Keratinocyte (primary cell): ENCODE data around the gene CBX8. TPM values are rescaled to one million over a fixed set of nuclear protein-coding genes. Genes with fewer than 3 reads are reported as not detected.

Experiments
- DNase-seq: peaks from one replicate; pipeline ENCODE4 v3.0.0-alpha.2; 2011; ENCODE audit warnings: low read depth, missing footprints, low spot score
- FAIRE-seq: peaks from 2 replicates; lab custom pipeline; 2011; peaks lifted over from hg19 to GRCh38; lab: Jason Lieb, UNC
- H2AFZ ChIP-seq: 2 replicates; pipeline ENCODE4 v1.6.0; 2012; ENCODE audit warnings: low read length, control low read depth, inconsistent platforms; ENCODE audit not compliant: control insufficient read depth
- H3K27ac ChIP-seq: 2 replicates; pipeline ENCODE4 v1.5.1; 2011; ENCODE audit warnings: low read length; ENCODE audit not compliant: control insufficient read depth, insufficient read depth
- H3K27me3 ChIP-seq: 3 replicates; pipeline ENCODE4 v1.6.0; 2011; ENCODE audit warnings: low read length; ENCODE audit not compliant: control insufficient read depth, insufficient read depth; ENCODE audit errors: extremely low read depth
- H3K36me3 ChIP-seq, 2 experiments: 2 replicates in 1 of 2; 3 replicates in 1 of 2; pipeline ENCODE4 v1.5.1; 2011; ENCODE audit warnings: low read length in 2 of 2, mild to moderate bottlenecking in 1 of 2; ENCODE audit not compliant: control insufficient read depth in 2 of 2, insufficient read depth in 2 of 2; ENCODE audit errors: extremely low read depth in 1 of 2
- H3K4me1 ChIP-seq: 3 replicates; pipeline ENCODE4 v1.5.1; 2011; ENCODE audit warnings: low read length; ENCODE audit not compliant: control insufficient read depth, insufficient read depth; ENCODE audit errors: extremely low read depth
- H3K4me2 ChIP-seq: 3 replicates; pipeline ENCODE4 v1.6.0; 2011; ENCODE audit warnings: low read depth, low read length; ENCODE audit not compliant: control insufficient read depth, insufficient read depth; ENCODE audit errors: extremely low read depth
- H3K4me3 ChIP-seq, 3 experiments: fragments of 200-600 bp in 1 of 3; sonication (generic) in 1 of 3; 2 replicates in 2 of 3; 3 replicates in 1 of 3; pipeline ENCODE4 v1.5.1; 2011 to 2016; ENCODE audit warnings: low read length in 3 of 3, mild to moderate bottlenecking in 3 of 3, control low read depth in 2 of 3, inconsistent platforms in 1 of 3, low read depth in 1 of 3, mixed read lengths in 1 of 3, mixed run types in 1 of 3, moderate library complexity in 1 of 3; ENCODE audit not compliant: control insufficient read depth in 2 of 3, insufficient read depth in 2 of 3; ENCODE audit errors: extremely low read depth in 1 of 3
- H3K79me2 ChIP-seq: 2 replicates; pipeline ENCODE4 v1.6.0; 2012; ENCODE audit warnings: low read length; ENCODE audit not compliant: control insufficient read depth, insufficient read depth
- H3K9ac ChIP-seq: 3 replicates; pipeline ENCODE4 v1.6.0; 2011; ENCODE audit warnings: low read length; ENCODE audit not compliant: control insufficient read depth, insufficient read depth; ENCODE audit errors: extremely low read depth
- H3K9me1 ChIP-seq: 3 replicates; pipeline ENCODE4 v1.6.0; 2011; ENCODE audit warnings: low read length; ENCODE audit not compliant: control insufficient read depth, insufficient read depth; ENCODE audit errors: extremely low read depth
- H3K9me3 ChIP-seq: 2 replicates; pipeline ENCODE4 v1.5.1; 2012; ENCODE audit warnings: low read depth, low read length; ENCODE audit not compliant: control insufficient read depth
- H4K20me1 ChIP-seq: 3 replicates; pipeline ENCODE4 v1.6.0; 2011; ENCODE audit warnings: low read length; ENCODE audit not compliant: control insufficient read depth, insufficient read depth; ENCODE audit errors: extremely low read depth
- EZH2 ChIP-seq: IDR thresholded peaks from one replicate; pipeline ENCODE4 v1.6.1; 2012; ENCODE audit warnings: inconsistent platforms, mild to moderate bottlenecking, low read length, moderate library complexity
- dilution Hi-C: fragments of 300-500 bp; cut with MboI; formaldehyde crosslinking; loops from one replicate; pipeline ENCODE4 v1.7.0; 2020; ENCODE audit warnings: low sequenced_read_pairs; ENCODE audit not compliant: extremely low pct_ligation_motif_present
- polyA plus RNA-seq, 5 experiments: library from polyadenylated mRNA; depleted of rRNA in 3 of 5; stranded (reverse) in 3 of 5; stranded (forward) in 1 of 5; unstranded in 1 of 5; fragments of >200 nt; gene quantifications; 1 replicate in 1 of 5; 2 replicates in 3 of 5; 3 replicates in 1 of 5; pipeline versions ENCODE4 v1.2.1 to v1.2.3, GENCODE V29; 2011 to 2012; ENCODE audit warnings: missing spikeins in 2 of 5, low read depth in 1 of 5, low replicate concordance in 1 of 5
- TF ChIP-seq, protein P1 (sequence below), 3 experiments: IDR thresholded peaks in 1 of 3; conservative IDR thresholded peaks in 1 of 3; optimal IDR thresholded peaks in 1 of 3; 2 replicates in 2 of 3; 3 replicates in 1 of 3; pipeline versions ENCODE3 to v1.5.1; 2011; ENCODE audit warnings: low read length in 3 of 3, mild to moderate bottlenecking in 3 of 3, moderate library complexity in 2 of 3, control low read depth in 1 of 3, inconsistent platforms in 1 of 3; ENCODE audit not compliant: insufficient read depth in 2 of 3; ENCODE audit errors: extremely low read depth in 1 of 3

The CBX8 gene
- polyA plus RNA-seq, 1 donor (not counting 4 experiments of a cell fraction or from before 2014, with no cell fraction given), result 0.49 TPM

DNA sequence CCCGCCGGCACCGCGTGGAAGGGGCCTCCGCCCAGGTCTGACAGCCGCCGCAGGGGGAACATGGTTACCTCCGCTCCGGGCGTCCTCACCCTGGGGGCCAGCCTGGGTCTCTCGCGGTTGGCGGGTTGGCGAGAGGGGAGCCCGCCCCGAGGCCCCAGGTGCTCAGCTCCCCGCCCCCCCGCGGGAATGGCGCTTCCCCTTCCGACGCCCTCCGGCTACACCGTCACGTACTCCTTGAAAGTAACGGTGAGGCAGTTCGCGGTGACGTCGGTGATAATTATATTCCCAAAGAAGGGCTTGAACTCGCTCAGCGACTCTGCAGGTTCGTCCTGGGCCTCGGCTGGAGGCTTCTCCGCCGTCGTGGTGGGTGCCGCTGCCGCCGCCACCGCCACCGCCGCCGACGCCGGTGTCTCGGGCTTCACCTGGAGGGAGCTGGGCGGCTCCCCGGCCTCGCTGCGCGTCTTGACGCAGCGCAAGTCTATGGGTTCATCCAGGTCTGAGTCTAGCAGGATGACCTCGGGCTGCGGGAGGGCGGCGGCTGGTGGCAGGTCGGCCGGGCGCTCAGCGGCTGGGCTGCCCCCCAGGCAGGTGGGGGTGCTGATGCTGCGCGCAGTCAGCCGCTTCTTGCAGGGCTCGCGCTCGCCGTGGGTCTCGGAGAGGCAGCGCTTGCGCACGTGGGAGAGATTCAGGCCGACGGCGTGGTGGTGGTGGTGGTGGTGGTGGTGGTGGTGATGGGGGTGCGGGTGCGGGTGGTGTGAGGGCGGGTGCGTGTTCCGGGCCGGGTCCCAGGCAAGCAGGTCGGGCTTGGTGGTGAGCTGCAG is 37.1 kb upstream of the CBX8 start:
- no peak overlapping the region for H3K27ac ChIP-seq
- no peak for FAIRE-seq
- H3K36me3 ChIP-seq, result peaks cover 0 to 6% of the 10 kb centered on the region in 2 experiments
- H3K4me3 ChIP-seq, result no peak overlapping the region
- no peaks in the 10 kb centered on the region for H3K9me3 ChIP-seq
- H3K27me3 ChIP-seq, result no peaks in the 10 kb centered on the region
- no peak overlapping the region for H3K9ac ChIP-seq
- dilution Hi-C loops, result no loop called here
- H2AFZ ChIP-seq, result no peak overlapping the region
- H3K9me1 ChIP-seq, result no peaks in the 10 kb centered on the region
- no peak overlapping the region for H3K4me2 ChIP-seq
- peaks cover 5% of the 10 kb centered on the region for H4K20me1 ChIP-seq
- peaks cover 7% of the 10 kb centered on the region for H3K79me2 ChIP-seq
- peaks cover 22% of the 10 kb centered on the region for H3K4me1 ChIP-seq
- DNase-seq, result no peak
- TF ChIP-seq EZH2, result no peak
- TF ChIP-seq, protein P1, sequence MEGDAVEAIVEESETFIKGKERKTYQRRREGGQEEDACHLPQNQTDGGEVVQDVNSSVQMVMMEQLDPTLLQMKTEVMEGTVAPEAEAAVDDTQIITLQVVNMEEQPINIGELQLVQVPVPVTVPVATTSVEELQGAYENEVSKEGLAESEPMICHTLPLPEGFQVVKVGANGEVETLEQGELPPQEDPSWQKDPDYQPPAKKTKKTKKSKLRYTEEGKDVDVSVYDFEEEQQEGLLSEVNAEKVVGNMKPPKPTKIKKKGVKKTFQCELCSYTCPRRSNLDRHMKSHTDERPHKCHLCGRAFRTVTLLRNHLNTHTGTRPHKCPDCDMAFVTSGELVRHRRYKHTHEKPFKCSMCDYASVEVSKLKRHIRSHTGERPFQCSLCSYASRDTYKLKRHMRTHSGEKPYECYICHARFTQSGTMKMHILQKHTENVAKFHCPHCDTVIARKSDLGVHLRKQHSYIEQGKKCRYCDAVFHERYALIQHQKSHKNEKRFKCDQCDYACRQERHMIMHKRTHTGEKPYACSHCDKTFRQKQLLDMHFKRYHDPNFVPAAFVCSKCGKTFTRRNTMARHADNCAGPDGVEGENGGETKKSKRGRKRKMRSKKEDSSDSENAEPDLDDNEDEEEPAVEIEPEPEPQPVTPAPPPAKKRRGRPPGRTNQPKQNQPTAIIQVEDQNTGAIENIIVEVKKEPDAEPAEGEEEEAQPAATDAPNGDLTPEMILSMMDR (optimal IDR thresholded peaks at IDR 0.05 in 1 of 3, IDR thresholded peaks at IDR 0.05 in 1 of 3, conservative IDR thresholded peaks at IDR 0.05 in 1 of 3; ENCODE audit: extremely low read depth in 1 of 3, insufficient read depth in 2 of 3, low read length in 3 of 3), result no peak

DNA sequence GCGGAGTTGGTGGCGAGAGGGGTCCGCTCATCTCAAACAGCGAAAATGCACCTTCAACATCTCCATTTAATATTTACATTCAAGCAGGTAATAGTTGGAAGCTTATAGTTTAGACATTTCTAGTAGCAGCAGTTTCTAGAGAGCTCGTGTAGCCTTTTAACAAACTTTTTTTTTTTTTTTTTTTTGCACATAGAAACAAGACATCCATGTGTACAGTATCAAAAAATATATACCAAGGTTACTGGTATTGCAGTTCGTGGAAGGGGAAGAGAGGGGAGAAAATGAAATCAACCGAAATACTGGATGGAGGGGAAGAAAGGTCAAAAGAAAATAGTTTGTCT is 36.2 kb upstream of the CBX8 start:
- Histone ChIP-seq H3K4me1 (peaks cover 21% of the 10 kb centered on the region), H3K4me2 (no peak overlapping the region), H2AFZ (no peak overlapping the region), H3K79me2 (peaks cover 6% of the 10 kb centered on the region), H3K27me3 (no peaks in the 10 kb centered on the region), H3K4me3 (no peak overlapping the region), H3K9ac (no peak overlapping the region), H3K27ac (no peak overlapping the region), H4K20me1 (peaks cover 5% of the 10 kb centered on the region), H3K9me3 (no peaks in the 10 kb centered on the region), H3K9me1 (no peaks in the 10 kb centered on the region), H3K36me3 (peaks cover 0 to 6% of the 10 kb centered on the region in 2 experiments)
- FAIRE-seq (no peak), DNase-seq (no peak)
- TF ChIP-seq EZH2, result no peak
- TF ChIP-seq, protein P1 (optimal IDR thresholded peaks at IDR 0.05 in 1 of 3, IDR thresholded peaks at IDR 0.05 in 1 of 3, conservative IDR thresholded peaks at IDR 0.05 in 1 of 3; ENCODE audit: extremely low read depth in 1 of 3, insufficient read depth in 2 of 3, low read length in 3 of 3), result no peak
- dilution Hi-C loops, result no loop called here
